ENCODE data around the gene SEPTIN6. TPM values are rescaled to one million over a fixed set of nuclear protein-coding genes. Genes with fewer than 3 reads are reported as not detected.

The SEPTIN6 gene
- total RNA-seq, 2 donors from 2014 or later = 9.3 to 25.5 TPM

DNA sequence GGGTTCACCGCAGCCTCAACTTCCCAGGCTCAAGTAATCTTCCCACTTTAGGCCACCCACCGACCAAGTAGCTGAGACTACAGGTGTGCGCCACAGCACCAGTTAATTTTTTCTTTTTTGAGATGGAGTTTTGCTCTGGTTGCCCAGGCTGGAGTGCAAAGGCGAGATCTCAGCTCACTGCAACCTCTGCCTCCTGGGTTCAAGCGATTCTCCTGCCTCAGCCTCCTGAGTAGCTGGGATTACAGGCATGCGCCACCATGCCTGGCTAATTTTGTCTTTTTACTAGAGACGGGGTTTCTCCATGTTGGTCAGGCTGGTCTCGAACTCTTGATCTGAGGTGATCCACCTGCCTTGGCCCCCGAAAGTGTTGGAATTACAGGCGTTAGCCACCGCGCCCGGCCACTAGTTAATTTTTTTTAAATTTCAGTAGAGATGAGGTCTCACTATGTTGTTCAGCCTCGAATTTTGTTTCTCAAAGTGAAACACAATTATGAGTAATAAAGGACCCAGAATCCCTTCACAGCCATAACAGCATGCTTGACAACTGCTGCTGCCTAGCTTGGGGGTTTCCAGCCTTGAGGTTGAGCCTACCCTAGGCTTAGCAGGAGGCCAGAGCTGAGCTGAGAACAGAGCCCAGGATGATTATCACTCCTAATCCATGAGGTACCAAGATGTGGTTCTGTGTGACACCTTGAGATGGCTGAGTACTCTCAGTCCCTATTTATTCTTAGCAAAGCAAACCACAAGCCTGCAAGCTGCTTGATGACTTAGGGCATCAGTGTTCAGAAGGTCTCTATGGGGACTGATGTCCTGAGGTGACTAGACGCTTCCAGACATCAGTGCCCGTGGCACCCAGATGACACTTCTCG is 45.2 kb downstream of the SEPTIN6 start:
- ATAC-seq (ENCODE audit: insufficient number of reproducible peaks, low FRiP score, low read depth) (no peak), DNase-seq (ENCODE audit: low spot score) (no peak)
- Histone ChIP-seq H3K4me3 (no peak overlapping the region), H3K9me3 (no peaks in the 10 kb centered on the region), H3K36me3 (no peaks in the 10 kb centered on the region), H3K4me1 (ENCODE audit: control insufficient read depth in 1 of 2, low read depth in 2 of 2) (no peaks in the 10 kb centered on the region), H3K27ac (no peak overlapping the region), H3K27me3 (replicated peaks; ENCODE audit: insufficient read depth) (no peaks in the 10 kb centered on the region)
- TF ChIP-seq CTCF (IDR thresholded peaks at IDR 0.05) = no peak

DNA sequence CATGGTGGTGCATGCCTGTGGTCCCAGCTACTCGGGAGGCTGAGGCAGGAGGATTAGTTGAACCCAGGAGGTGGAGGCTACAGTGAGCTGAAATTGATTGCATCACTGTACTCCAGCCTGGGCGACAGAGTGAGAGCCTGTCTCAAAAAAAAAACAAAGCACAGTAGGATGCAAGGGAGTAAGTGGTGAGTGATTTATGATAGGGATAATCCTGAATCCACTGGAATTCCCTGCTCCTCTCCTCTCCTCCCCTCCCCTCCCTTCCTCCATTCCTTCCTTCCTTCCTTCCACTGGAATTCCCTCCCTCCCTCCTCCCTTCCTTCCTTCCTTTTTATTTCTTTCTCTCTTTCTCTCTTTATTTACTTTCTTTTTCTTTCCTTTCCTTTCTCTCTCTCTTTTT is 45.9 kb downstream of the SEPTIN6 start:
- Histone ChIP-seq H3K27me3 (replicated peaks; ENCODE audit: insufficient read depth) (no peaks in the 10 kb centered on the region), H3K36me3 (no peaks in the 10 kb centered on the region), H3K27ac (no peak overlapping the region), H3K4me3 (no peak overlapping the region), H3K4me1 (ENCODE audit: control insufficient read depth in 1 of 2, low read depth in 2 of 2) (no peaks in the 10 kb centered on the region), H3K9me3 (no peaks in the 10 kb centered on the region)
- DNase-seq (ENCODE audit: low spot score) (no peak), ATAC-seq (ENCODE audit: insufficient number of reproducible peaks, low FRiP score, low read depth) (no peak)
- no peak for TF ChIP-seq CTCF (IDR thresholded peaks at IDR 0.05)

DNA sequence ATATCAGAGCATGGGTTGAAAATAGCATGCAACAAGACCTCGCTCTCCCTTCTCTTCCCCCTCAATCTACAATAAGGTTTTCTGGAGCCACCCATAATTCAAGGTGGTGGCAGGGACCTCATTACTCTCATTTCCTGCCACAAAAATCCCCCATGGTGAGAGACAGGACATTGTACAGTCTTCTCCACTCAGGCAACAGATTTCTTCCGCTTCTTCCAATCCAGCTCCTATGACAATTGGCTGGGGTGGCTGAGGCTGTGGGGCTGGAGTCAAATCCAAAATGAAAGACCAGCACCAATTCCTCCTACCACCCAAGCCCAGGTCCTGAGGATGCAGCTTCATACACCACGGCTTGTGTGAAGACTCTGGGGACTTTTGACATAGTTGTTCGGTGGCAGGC is 46.5 kb downstream of the SEPTIN6 start:
- DNase-seq (ENCODE audit: low spot score) (no peak), ATAC-seq (ENCODE audit: insufficient number of reproducible peaks, low FRiP score, low read depth) (no peak)
- no peaks in the 10 kb centered on the region for H3K27me3 ChIP-seq (replicated peaks; ENCODE audit: insufficient read depth)
- no peak overlapping the region for H3K27ac ChIP-seq
- no peak for TF ChIP-seq CTCF (IDR thresholded peaks at IDR 0.05)
- H3K4me3 ChIP-seq = no peak overlapping the region
- no peaks in the 10 kb centered on the region for H3K36me3 ChIP-seq
- H3K4me1 ChIP-seq (ENCODE audit: control insufficient read depth in 1 of 2, low read depth in 2 of 2) = no peaks in the 10 kb centered on the region
- no peaks in the 10 kb centered on the region for H3K9me3 ChIP-seq

DNA sequence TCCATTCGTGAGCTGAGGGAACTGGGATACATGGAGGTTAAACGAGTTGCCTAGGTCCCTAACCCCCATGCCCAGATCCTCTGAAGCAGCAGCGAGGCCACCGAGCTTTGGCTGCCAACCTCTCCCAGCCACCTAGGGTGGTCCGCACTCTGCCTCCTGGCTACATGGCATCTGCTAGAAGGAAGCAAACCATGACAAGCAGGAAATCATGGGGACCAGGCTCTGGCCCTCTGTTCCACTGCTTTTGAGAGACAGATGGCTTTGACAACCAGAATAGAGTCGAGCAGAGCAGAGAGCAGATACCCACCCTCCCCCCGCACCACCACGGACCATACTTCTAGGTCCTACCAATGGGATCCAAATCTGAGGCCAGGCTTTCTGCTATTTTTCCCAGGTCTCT is 49.3 kb downstream of the SEPTIN6 start:
- H3K9me3 ChIP-seq = no peaks in the 10 kb centered on the region
- ATAC-seq (ENCODE audit: insufficient number of reproducible peaks, low FRiP score, low read depth) (no peak), DNase-seq (ENCODE audit: low spot score) (no peak)
- no peaks in the 10 kb centered on the region for H3K27me3 ChIP-seq (replicated peaks; ENCODE audit: insufficient read depth)
- H3K27ac ChIP-seq = no peak overlapping the region
- H3K36me3 ChIP-seq = no peaks in the 10 kb centered on the region
- H3K4me1 ChIP-seq (ENCODE audit: control insufficient read depth in 1 of 2, low read depth in 2 of 2) = no peaks in the 10 kb centered on the region
- TF ChIP-seq CTCF (IDR thresholded peaks at IDR 0.05) = no peak
- no peak overlapping the region for H3K4me3 ChIP-seq

Other genes with a start within 250 kb of the SEPTIN6 start
- 100 to 1,000 TPM; 102 to 123 TPM for gene SLC25A5, start 224.7 kb downstream of the SEPTIN6 start, total RNA-seq
- 10 to 100 TPM; 32.0 to 51.9 TPM for gene STEEP1, start 127.8 kb downstream of the SEPTIN6 start, total RNA-seq
- gene UBE2A, start 118.6 kb downstream of the SEPTIN6 start, total RNA-seq = 10 to 100 TPM; 37.4 to 50.7 TPM
- gene NKRF, start 86.7 kb downstream of the SEPTIN6 start, total RNA-seq = 1 to 10 TPM; 3.8 to 8.3 TPM
- not detected for gene SOWAHD, start 65.4 kb upstream of the SEPTIN6 start, total RNA-seq
- gene RPL39, start 98.5 kb upstream of the SEPTIN6 start, total RNA-seq = 1,000 to 10,000 TPM in 1 of 2 donors, 100 to 1,000 TPM in 1; 889 to 1,700 TPM
- gene UPF3B, start 159.8 kb upstream of the SEPTIN6 start, total RNA-seq = 1 to 10 TPM; 3.7 to 4.9 TPM
- 10 to 100 TPM in 1 of 2 donors, 1 to 10 TPM in 1; 6.1 to 13.8 TPM for gene RNF113A, start 178.6 kb upstream of the SEPTIN6 start, total RNA-seq
- 10 to 100 TPM; 30.5 to 41.1 TPM for gene NDUFA1, start 178.7 kb upstream of the SEPTIN6 start, total RNA-seq
- gene AKAP14, start 202.7 kb upstream of the SEPTIN6 start, total RNA-seq = not detected

Measured in thoracic aorta (tissue), 2 donors.